ENCODE results near the gene IQGAP2. TPM values are rescaled to one million over a fixed set of nuclear protein-coding genes. Genes with fewer than 3 reads are reported as not detected.
A peak's percentile ranks its signal among the peaks of the same experiment; 100 is the strongest.

Gene IQGAP2
- total RNA-seq, 1 donor from 2014 or later = 8.8 TPM

DNA sequence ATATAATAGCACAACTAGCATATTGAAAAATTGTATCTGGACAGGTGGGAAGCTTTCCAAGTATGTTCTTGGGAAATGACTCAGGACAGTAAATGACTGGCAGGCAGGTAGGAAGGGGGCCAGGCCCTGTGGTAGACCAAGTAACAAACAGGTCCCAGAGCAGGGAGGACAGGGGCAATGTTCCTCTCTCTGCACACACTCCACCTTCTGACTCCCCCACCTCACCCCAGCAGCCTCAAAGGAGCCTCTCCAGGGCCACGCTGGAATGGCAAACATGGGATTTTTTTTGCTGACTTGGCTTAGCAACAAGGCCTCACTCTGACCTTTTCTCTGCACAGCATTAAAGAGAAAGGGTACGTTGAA lies 31.1 kb upstream of the IQGAP2 start:
- peaks cover 2% of the 10 kb centered on the region for H3K27me3 Mint-ChIP-seq (ENCODE audit: unreplicated experiment)
- H3K4me3 Mint-ChIP-seq (ENCODE audit: unreplicated experiment) = no peak overlapping the region
- peaks cover 11% of the 10 kb centered on the region for H3K4me1 Mint-ChIP-seq (ENCODE audit: unreplicated experiment)
- no peak for DNase-seq (ENCODE audit: extremely low spot score, unreplicated experiment)
- no peaks in the 10 kb centered on the region for H3K36me3 Mint-ChIP-seq (ENCODE audit: unreplicated experiment)
- no peak overlapping the region for H3K27ac Mint-ChIP-seq (ENCODE audit: unreplicated experiment)
- TF ChIP-seq, protein P1, sequence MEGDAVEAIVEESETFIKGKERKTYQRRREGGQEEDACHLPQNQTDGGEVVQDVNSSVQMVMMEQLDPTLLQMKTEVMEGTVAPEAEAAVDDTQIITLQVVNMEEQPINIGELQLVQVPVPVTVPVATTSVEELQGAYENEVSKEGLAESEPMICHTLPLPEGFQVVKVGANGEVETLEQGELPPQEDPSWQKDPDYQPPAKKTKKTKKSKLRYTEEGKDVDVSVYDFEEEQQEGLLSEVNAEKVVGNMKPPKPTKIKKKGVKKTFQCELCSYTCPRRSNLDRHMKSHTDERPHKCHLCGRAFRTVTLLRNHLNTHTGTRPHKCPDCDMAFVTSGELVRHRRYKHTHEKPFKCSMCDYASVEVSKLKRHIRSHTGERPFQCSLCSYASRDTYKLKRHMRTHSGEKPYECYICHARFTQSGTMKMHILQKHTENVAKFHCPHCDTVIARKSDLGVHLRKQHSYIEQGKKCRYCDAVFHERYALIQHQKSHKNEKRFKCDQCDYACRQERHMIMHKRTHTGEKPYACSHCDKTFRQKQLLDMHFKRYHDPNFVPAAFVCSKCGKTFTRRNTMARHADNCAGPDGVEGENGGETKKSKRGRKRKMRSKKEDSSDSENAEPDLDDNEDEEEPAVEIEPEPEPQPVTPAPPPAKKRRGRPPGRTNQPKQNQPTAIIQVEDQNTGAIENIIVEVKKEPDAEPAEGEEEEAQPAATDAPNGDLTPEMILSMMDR (IDR thresholded peaks at IDR 0.05) = no peak
- H3K9me3 Mint-ChIP-seq (ENCODE audit: unreplicated experiment) = no peaks in the 10 kb centered on the region

DNA sequence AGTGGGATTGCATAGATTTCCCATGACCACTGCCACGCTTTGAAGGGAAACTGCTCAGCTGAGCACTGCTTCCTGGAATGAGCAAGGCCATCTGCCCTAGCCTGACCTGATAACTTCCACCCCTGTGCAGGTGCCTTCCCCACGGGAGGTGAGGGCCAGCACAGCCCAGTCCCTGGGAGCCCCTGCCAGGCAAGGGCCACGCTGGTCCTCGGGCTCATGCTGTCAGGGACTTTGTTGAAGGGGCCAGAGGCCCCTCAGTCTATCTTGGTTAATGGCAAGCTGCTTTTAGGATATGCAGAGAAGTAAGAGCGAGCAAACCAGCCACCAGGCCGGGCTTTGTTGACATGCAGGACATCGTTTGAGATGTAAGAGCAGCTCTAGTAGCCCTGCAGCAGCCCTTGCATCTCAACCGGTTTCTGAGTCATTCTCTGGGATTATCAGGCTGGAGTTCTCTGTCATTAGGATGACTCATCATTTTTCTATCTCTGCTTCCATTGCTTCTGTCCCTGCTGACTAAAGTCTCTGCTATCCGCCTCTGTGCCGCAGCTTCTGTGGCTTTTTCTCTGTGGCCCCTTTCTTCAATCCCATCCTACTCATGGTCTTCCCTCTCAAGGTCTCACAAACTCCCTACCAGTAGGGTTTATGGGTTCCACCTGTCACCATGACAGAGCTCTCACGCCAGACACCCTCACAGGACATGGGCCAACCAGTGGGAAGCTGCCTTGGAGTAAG lies 30.6 kb upstream of the IQGAP2 start:
- no peaks in the 10 kb centered on the region for H3K36me3 Mint-ChIP-seq (ENCODE audit: unreplicated experiment)
- no peaks in the 10 kb centered on the region for H3K27me3 Mint-ChIP-seq (ENCODE audit: unreplicated experiment)
- TF ChIP-seq, protein P1 (IDR thresholded peaks at IDR 0.05) = no peak
- no peak for DNase-seq (ENCODE audit: extremely low spot score, unreplicated experiment)
- H3K27ac Mint-ChIP-seq (ENCODE audit: unreplicated experiment) = peak overlapping the region; percentile 48
- peaks cover 11% of the 10 kb centered on the region for H3K4me1 Mint-ChIP-seq (ENCODE audit: unreplicated experiment)
- H3K9me3 Mint-ChIP-seq (ENCODE audit: unreplicated experiment) = no peaks in the 10 kb centered on the region
- no peak overlapping the region for H3K4me3 Mint-ChIP-seq (ENCODE audit: unreplicated experiment)

DNA sequence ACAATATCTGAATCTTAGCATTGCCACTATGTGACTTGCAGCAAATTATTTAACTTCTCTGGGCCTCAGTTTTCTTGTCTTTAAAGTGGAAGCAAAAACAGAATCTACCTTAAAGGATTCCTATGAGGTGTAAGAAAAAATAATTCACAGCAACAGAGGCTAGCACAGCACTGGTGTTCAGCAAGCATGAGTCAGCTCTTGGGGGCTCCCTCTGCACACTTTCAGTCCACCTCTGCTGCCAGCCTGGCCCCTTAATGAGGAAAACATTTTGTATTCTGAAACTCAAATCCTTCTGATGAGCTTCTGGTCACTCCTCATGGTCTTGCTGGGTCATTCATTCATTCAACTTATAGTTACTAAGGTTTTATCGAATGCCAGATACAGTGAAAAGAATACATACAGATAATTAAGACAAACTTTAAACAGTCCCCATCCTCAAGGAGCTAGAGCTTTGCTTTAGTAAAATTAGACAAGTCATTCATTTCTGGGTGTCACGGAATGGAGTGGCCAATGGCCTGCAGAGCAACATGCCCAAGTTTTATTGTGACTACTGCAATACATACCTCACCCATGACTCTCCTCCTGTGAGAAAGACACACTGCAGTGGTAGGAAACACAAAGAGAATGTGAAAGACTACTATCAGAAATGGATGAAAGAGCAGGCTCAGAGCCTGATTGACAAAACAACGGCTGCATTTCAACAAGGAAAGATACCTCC lies 26.8 kb upstream of the IQGAP2 start:
- Mint-ChIP-seq H3K4me3 (ENCODE audit: unreplicated experiment) (no peak overlapping the region), H3K27me3 (ENCODE audit: unreplicated experiment) (no peaks in the 10 kb centered on the region), H3K36me3 (ENCODE audit: unreplicated experiment) (no peaks in the 10 kb centered on the region), H3K4me1 (ENCODE audit: unreplicated experiment) (peaks cover 14% of the 10 kb centered on the region), H3K9me3 (ENCODE audit: unreplicated experiment) (no peaks in the 10 kb centered on the region), H3K27ac (ENCODE audit: unreplicated experiment) (no peak overlapping the region)
- DNase-seq (ENCODE audit: extremely low spot score, unreplicated experiment) = no peak
- TF ChIP-seq, protein P1 (IDR thresholded peaks at IDR 0.05) = no peak

DNA sequence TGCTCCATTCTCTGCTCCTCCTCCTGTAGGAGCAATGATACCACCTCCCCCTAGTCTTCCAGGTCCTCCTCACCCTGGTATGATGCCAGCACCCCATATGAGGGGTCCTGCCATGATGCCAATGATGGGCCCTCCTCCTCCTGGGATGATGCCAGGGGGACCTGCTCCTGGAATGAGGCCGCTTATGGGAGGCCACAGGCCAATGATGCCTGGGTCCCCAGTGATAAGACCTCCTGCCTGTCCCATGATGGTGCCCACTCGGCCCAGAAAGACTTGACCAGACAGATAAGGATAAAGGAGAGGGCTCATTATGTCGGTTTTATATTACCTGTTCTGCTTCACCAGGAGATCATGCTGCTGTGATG lies 26.2 kb upstream of the IQGAP2 start:
- Mint-ChIP-seq H3K4me3 (ENCODE audit: unreplicated experiment) (no peak overlapping the region), H3K36me3 (ENCODE audit: unreplicated experiment) (no peaks in the 10 kb centered on the region), H3K4me1 (ENCODE audit: unreplicated experiment) (peaks cover 14% of the 10 kb centered on the region), H3K27me3 (ENCODE audit: unreplicated experiment) (no peaks in the 10 kb centered on the region), H3K27ac (ENCODE audit: unreplicated experiment) (no peak overlapping the region), H3K9me3 (ENCODE audit: unreplicated experiment) (no peaks in the 10 kb centered on the region)
- DNase-seq (ENCODE audit: extremely low spot score, unreplicated experiment) = no peak
- TF ChIP-seq, protein P1 (IDR thresholded peaks at IDR 0.05) = no peak

DNA sequence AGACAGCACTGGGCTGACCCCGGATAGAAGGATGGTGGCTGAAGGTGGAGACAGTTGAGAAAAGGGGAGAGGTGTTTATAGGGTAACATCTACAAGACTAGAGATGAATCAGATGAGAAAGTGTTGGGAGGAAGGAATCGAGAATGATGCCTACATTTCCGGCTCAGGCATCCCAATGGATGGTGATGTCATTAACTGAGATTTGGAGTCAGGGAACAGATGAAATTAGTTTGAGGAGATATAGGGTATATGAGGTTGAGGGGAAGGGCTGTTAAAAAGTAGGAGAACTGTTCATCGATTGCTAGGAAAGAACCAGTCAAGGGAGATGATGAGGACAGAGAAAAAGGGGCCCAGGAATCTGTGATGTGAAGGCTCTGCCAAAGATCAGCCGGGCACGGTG lies 24.7 kb upstream of the IQGAP2 start:
- DNase-seq (ENCODE audit: extremely low spot score, unreplicated experiment) = no peak
- Mint-ChIP-seq H3K9me3 (ENCODE audit: unreplicated experiment) (no peaks in the 10 kb centered on the region), H3K36me3 (ENCODE audit: unreplicated experiment) (no peaks in the 10 kb centered on the region), H3K4me1 (ENCODE audit: unreplicated experiment) (peaks cover 3% of the 10 kb centered on the region), H3K27ac (ENCODE audit: unreplicated experiment) (no peak overlapping the region), H3K27me3 (ENCODE audit: unreplicated experiment) (no peaks in the 10 kb centered on the region), H3K4me3 (ENCODE audit: unreplicated experiment) (no peak overlapping the region)
- TF ChIP-seq, protein P1 (IDR thresholded peaks at IDR 0.05) = no peak
